ENCODE measurements around the gene PDLIM3.
"Not testable (repeated sequence)": the region's sequence is repeated elsewhere in the genome, so short reads cannot be mapped to it uniquely, and the experiment has no call there.

Gene PDLIM3

GRCh38 chr4:185541251-185541727, 6.0 kb upstream of the PDLIM3 start:
- FAIRE-seq = no peak
- TF ChIP-seq POLR2A (IDR thresholded peaks at IDR 0.05; ENCODE audit: low read depth, low read length) = no peak
- no peak for DNase-seq (ENCODE audit: insufficient read length, low spot score)

DNA sequence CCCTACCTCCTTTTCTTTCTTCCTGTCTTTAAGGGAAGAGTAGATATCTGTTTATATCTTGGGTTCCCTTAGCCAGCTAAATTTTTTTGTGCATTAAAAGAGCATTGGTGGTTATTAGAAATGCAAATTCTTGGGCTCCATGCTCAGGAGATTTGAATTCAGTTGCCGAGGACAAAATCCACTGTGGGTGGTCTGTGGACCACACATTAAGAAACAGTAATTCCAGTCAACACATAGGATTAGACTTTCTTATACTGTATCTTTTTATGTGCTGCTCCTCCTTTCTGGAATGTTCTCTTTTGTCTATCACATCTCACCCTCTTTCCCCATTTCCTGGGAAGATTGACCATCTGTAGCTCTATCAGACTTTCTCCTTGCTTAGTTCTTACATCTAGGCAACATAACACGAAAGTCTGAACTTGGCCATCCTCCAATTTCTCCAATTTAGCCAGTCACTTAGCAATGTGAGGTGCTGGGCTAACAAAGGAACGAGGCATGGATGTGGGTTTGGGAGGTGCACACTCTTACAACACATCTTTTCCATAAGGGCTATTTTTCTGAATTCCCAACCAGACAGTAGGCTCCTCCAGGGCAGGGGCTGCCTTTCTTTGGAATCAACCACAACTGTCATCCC, 5.3 kb upstream of the PDLIM3 start:
- FAIRE-seq = no peak
- TF ChIP-seq POLR2A (IDR thresholded peaks at IDR 0.05; ENCODE audit: low read depth, low read length) = no peak
- no peak for DNase-seq (ENCODE audit: insufficient read length, low spot score)

GRCh38 chr4:185540040-185540439, 4.7 kb upstream of the PDLIM3 start:
- DNase-seq (ENCODE audit: insufficient read length, low spot score) (no peak), FAIRE-seq (no peak)
- no peak for TF ChIP-seq POLR2A (IDR thresholded peaks at IDR 0.05; ENCODE audit: low read depth, low read length)

DNA sequence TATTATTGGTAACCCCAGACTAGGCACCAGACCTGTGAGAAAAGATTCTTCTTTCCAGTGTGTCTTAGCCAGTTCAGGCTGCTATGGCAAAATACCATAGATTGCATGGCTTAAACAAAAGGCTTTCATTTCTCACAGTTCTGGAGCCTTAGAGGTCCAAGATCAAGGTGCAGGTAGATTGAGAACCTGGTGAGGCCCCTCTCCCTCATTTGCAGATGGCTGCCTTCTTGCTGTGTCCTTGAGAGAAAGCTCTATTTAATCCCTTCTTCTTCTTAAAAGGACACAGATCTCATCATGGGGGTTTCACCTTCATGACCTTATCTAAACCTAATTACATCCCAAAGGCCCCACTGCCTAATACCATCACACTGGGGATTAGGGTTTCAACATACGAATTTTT, 3.5 kb upstream of the PDLIM3 start:
- FAIRE-seq = no peak
- no peak for DNase-seq (ENCODE audit: insufficient read length, low spot score)
- TF ChIP-seq POLR2A (IDR thresholded peaks at IDR 0.05; ENCODE audit: low read depth, low read length) = no peak

GRCh38 chr4:185536411-185536709, 1.1 kb upstream of the PDLIM3 start:
- FAIRE-seq (no peak), DNase-seq (ENCODE audit: insufficient read length, low spot score) (no peak)
- no peak for TF ChIP-seq POLR2A (IDR thresholded peaks at IDR 0.05; ENCODE audit: low read depth, low read length)

- DNase-seq (ENCODE audit: insufficient read length, low spot score) = no peak
- FAIRE-seq = no peak
- no peak for TF ChIP-seq POLR2A (IDR thresholded peaks at IDR 0.05; ENCODE audit: low read depth, low read length)
Observed at GRCh38 chr4:185535612-185536410, 504 bp upstream of the PDLIM3 start.

DNA sequence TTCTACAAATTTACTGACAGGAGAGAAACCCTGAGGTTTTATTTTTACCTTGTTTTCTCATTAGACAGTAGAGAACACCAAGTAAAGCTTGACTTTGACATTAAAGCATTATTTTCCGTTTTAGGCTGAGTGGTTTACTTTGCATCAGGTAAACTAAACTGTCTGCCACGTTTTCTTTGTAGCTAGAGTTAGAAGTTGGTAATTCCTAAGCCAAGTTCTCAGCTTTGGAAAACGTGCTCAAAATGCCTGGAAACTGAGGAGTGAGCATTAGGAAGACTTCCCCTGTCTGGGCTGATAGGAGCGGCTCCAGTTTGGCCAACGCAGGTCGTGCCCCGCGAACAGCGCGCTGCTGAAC, 819 bp downstream of the PDLIM3 start:
- no peak for TF ChIP-seq POLR2A (IDR thresholded peaks at IDR 0.05; ENCODE audit: low read depth, low read length)
- FAIRE-seq (no peak), DNase-seq (ENCODE audit: insufficient read length, low spot score) (no peak)

DNA sequence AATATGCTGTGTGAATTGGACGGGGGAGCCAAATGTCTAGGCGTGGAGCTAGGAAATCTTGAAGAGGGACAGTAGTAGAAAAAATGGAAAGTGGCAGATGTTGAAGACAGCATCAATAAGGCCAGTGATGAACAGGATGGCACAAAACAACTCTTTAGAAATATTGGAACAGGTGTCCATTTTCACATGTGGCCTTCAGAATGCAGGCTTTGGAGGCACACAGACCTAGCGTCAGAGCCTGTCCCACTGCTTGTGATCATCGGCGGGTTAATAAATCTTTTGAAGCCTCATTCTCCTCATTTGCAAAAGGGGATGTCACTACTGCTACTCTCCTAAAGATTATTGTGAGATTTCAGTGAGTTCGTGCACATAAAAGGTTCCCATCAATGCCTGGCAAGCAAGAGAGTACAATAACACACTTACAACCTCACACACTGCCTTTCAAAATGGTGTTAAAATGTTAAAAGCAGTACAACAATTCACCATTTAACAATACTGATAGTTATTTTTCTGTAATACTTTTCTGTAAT, 2.4 kb downstream of the PDLIM3 start:
- FAIRE-seq (no peak), DNase-seq (ENCODE audit: insufficient read length, low spot score) (no peak)
- TF ChIP-seq POLR2A (IDR thresholded peaks at IDR 0.05; ENCODE audit: low read depth, low read length) = no peak

GRCh38 chr4:185532293-185532692, 3.0 kb downstream of the PDLIM3 start:
- DNase-seq (ENCODE audit: insufficient read length, low spot score) (no peak), FAIRE-seq (no peak)
- no peak for TF ChIP-seq POLR2A (IDR thresholded peaks at IDR 0.05; ENCODE audit: low read depth, low read length)

DNA sequence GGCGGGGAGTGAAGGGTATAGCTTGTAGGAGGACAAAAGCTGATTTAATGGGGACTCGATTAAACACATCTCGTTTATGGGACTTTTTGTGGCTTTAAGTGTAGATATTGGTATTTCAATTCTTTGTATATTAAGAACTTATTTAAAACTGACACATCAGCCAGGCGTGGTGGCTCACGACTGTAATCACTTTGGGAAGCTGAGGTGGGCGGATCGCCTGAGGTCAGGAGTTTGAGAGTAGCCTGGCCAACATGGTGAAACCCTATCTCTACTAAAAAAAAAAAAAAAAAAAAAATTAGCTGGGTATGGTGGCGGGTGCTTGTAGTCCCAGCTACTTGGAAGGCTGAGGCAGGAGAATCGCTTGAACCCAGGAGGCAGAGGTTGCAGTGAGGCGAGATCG, 3.7 kb downstream of the PDLIM3 start:
- DNase-seq (ENCODE audit: insufficient read length, low spot score); FAIRE-seq: not testable (repeated sequence)

- no peak for TF ChIP-seq POLR2A (IDR thresholded peaks at IDR 0.05; ENCODE audit: low read depth, low read length)
- no peak for DNase-seq (ENCODE audit: insufficient read length, low spot score)
- FAIRE-seq = no peak
Observed at GRCh38 chr4:185529413-185529812, 5.9 kb downstream of the PDLIM3 start.

GRCh38 chr4:185524888-185525863, 10.1 kb downstream of the PDLIM3 start:
- FAIRE-seq (no peak), DNase-seq (ENCODE audit: insufficient read length, low spot score) (no peak)

DNA sequence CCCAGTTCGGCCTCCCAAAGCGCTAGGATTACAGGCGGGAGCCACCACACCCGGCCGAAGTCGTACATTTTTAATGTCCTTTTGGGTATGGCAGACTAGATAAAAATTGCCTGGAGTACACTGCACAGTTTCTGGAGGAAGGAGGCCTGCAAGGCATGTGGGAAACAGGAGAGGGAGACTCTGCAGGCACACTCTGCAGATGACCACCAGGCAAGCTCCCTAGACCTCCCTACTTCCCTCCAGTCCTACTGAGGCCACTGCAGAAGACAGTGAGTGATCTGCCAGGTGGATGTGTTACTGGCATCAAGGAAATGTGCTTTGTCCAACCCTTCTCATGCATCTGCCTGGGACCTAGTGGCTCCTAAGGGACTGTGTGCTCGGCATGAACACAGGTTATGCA, 11.4 kb downstream of the PDLIM3 start:
- no peak for DNase-seq (ENCODE audit: insufficient read length, low spot score)

More at GRCh38 chr4:185524888-185525863, 10.1 kb downstream of the PDLIM3 start:
- no peak for TF ChIP-seq POLR2A (IDR thresholded peaks at IDR 0.05; ENCODE audit: low read depth, low read length)

GRCh38 chr4:185522451-185522850, 12.9 kb downstream of the PDLIM3 start:
- FAIRE-seq = no peak
- no peak for TF ChIP-seq POLR2A (IDR thresholded peaks at IDR 0.05; ENCODE audit: low read depth, low read length)

More for the DNA sequence above, 11.4 kb downstream of the PDLIM3 start:
- no peak for TF ChIP-seq POLR2A (IDR thresholded peaks at IDR 0.05; ENCODE audit: low read depth, low read length)
- no peak for FAIRE-seq

More at GRCh38 chr4:185522451-185522850, 12.9 kb downstream of the PDLIM3 start:
- no peak for DNase-seq (ENCODE audit: insufficient read length, low spot score)

Measured in H54 (cell line).